GM12878 (cell line): ENCODE measurements around the gene KDF1. TPM values are rescaled to one million over a fixed set of nuclear protein-coding genes. Genes with fewer than 3 reads are reported as not detected.

Experiments used
- ATAC-seq: fragments of 200-7000 bp; cut with Tn5 transposase; 3 replicates; pipeline ENCODE4 v1.9.1; 2020; ENCODE audit warnings: mild to moderate bottlenecking, moderate library complexity
- BruUV-seq: library from RNA; stranded (reverse); fragments of 400-500 nt; replicated peaks from 2 replicates; lab custom pipeline; 2021; lab: Mats Ljungman, UMichigan
- CTCF ChIA-PET: fragments of 300-600 bp; sonication (Branson Sonifier 250); formaldehyde crosslinking; extraction: SDS; loops from one replicate; lab custom pipeline; 2021; ENCODE audit warnings: inconsistent platforms; lab: Yijun Ruan, JAX
- POLR2A ChIA-PET: fragments of 350-600 bp; formaldehyde crosslinking; extraction: SDS; loops from one replicate; lab custom pipeline; 2021; ENCODE audit warnings: inconsistent platforms; lab: Charles Lee
- RAD21 ChIA-PET: fragments of 300-600 bp; sonication (Branson Sonifier 250); formaldehyde crosslinking; loops from one replicate; lab custom pipeline; 2023; ENCODE audit warnings: antibody characterized with exemption; ENCODE audit not compliant: unreplicated experiment; lab: Charles Lee
- SMC1A ChIA-PET: fragments of 300-600 bp; sonication (Branson Sonifier 250); formaldehyde crosslinking; loops from one replicate; lab custom pipeline; 2023; ENCODE audit not compliant: unreplicated experiment, uncharacterized antibody; lab: Charles Lee
- DNase-seq: peaks from one replicate; pipeline ENCODE4 v3.0.0-alpha.2; 2011; ENCODE audit warnings: low read depth, low spot score
- FAIRE-seq: peaks from 3 replicates; lab custom pipeline; 2011; peaks lifted over from hg19 to GRCh38; lab: Jason Lieb, UNC
- H2AFZ ChIP-seq: 2 replicates; pipeline ENCODE4 v1.6.0; 2011; ENCODE audit warnings: low read depth, low read length, control low read depth; ENCODE audit not compliant: control insufficient read depth
- H3K27ac ChIP-seq: 2 replicates; pipeline ENCODE4 v1.5.1; 2011; ENCODE audit warnings: control low read depth; ENCODE audit not compliant: control insufficient read depth, insufficient read depth
- H3K27me3 ChIP-seq, 2 experiments: replicated peaks in 1 of 2; 2 replicates each; pipeline versions ENCODE4 v1.6.0 to v1.6.1; 2011; ENCODE audit warnings: low read length in 1 of 2; ENCODE audit not compliant: control insufficient read depth in 2 of 2, insufficient read depth in 2 of 2
- H3K36me3 ChIP-seq, 2 experiments: 2 replicates each; pipeline ENCODE4 v1.5.1; 2011; ENCODE audit warnings: low read length in 1 of 2; ENCODE audit not compliant: control insufficient read depth in 2 of 2, insufficient read depth in 2 of 2
- H3K4me1 ChIP-seq: 2 replicates; pipeline ENCODE4 v1.6.1; 2011; ENCODE audit warnings: mild to moderate bottlenecking, low read length, moderate library complexity, mixed read lengths; ENCODE audit not compliant: control insufficient read depth, insufficient read depth
- H3K4me2 ChIP-seq: 2 replicates; pipeline ENCODE4 v1.6.0; 2011; ENCODE audit warnings: control low read depth; ENCODE audit not compliant: control insufficient read depth, insufficient read depth
- H3K4me3 ChIP-seq: fragments of 200-600 bp; sonication (generic); 2 replicates; pipeline ENCODE4 v1.5.1; 2016
- H3K79me2 ChIP-seq: 2 replicates; pipeline ENCODE4 v1.6.0; 2011; ENCODE audit warnings: low read length; ENCODE audit not compliant: control insufficient read depth, insufficient read depth
- H3K9ac ChIP-seq: 2 replicates; pipeline ENCODE4 v1.8.0; 2011; ENCODE audit warnings: low read length, control low read depth, mixed read lengths; ENCODE audit not compliant: control insufficient read depth, insufficient read depth
- H3K9me3 ChIP-seq: replicated peaks from 3 replicates; pipeline ENCODE4 v1.5.1; 2011; ENCODE audit warnings: mild to moderate bottlenecking, low read length; ENCODE audit not compliant: control insufficient read depth, insufficient read depth
- H4K20me1 ChIP-seq: 2 replicates; pipeline ENCODE4 v1.6.0; 2011; ENCODE audit not compliant: control insufficient read depth, insufficient read depth
- CUX1 ChIP-seq: IDR thresholded peaks from 2 replicates; pipeline ENCODE4 v1.6.1; 2012; ENCODE audit warnings: improper control_type of control experiment, low read depth, low read length; ENCODE audit not compliant: insufficient replicate concordance
- E4F1 ChIP-seq: fragments of 450-650 bp; IDR thresholded peaks from 2 replicates; pipeline ENCODE4 v1.6.1; 2018; ENCODE audit warnings: borderline replicate concordance, mild to moderate bottlenecking; ENCODE audit not compliant: partially characterized antibody
- EP300 ChIP-seq, 2 experiments: fragments of 150-350 bp in 1 of 2; IDR thresholded peaks; 2 replicates each; pipeline ENCODE4 v1.6.1; 2011 to 2012; ENCODE audit warnings: low read depth in 2 of 2, low read length in 2 of 2, borderline replicate concordance in 1 of 2, improper control_type of control experiment in 1 of 2, inconsistent platforms in 1 of 2; ENCODE audit not compliant: control insufficient read depth in 1 of 2
- ESRRA ChIP-seq: IDR thresholded peaks from 2 replicates; pipeline ENCODE4 v1.6.1; 2012; ENCODE audit warnings: mild to moderate bottlenecking, low read length, improper control_type of control experiment
- FOS ChIP-seq: IDR thresholded peaks from 3 replicates; pipeline ENCODE4 v1.6.1; 2011; ENCODE audit warnings: borderline replicate concordance; ENCODE audit not compliant: insufficient read length; ENCODE audit errors: extremely low read depth
- FOXK2 ChIP-seq: fragments of 450-650 bp; IDR thresholded peaks from 2 replicates; pipeline ENCODE4 v1.6.1; 2017; ENCODE audit warnings: mild to moderate bottlenecking, moderate library complexity
- POLR2AphosphoS2 ChIP-seq: IDR thresholded peaks from 2 replicates; pipeline ENCODE4 v1.6.1; 2011; ENCODE audit warnings: low read depth, mild to moderate bottlenecking, low read length, improper control_type of control experiment, moderate library complexity
- PRDM15 ChIP-seq: fragments of 450-650 bp; formaldehyde crosslinking; IDR thresholded peaks from 2 replicates; pipeline ENCODE4 v1.4.0; 2020; ENCODE audit warnings: mild to moderate bottlenecking, moderate library complexity
- SIX5 ChIP-seq: IDR thresholded peaks from 2 replicates; pipeline ENCODE4 v1.6.1; 2011; ENCODE audit warnings: mild to moderate bottlenecking, low read depth, low read length, moderate library complexity; ENCODE audit not compliant: severe bottlenecking
- SREBF2 ChIP-seq: IDR thresholded peaks from 2 replicates; pipeline ENCODE4 v1.6.1; 2012; ENCODE audit warnings: mild to moderate bottlenecking, low read length
- ZNF384 ChIP-seq: IDR thresholded peaks from 2 replicates; pipeline ENCODE4 v1.6.1; 2012; ENCODE audit warnings: low read depth, mild to moderate bottlenecking, low read length, improper control_type of control experiment, borderline replicate concordance
- WGBS: methylation state at CpG from one replicate; pipeline ENCODE4 v1.1.6; 2016; ENCODE audit warnings: low lambda C conversion rate; ENCODE audit not compliant: insufficient replicate concordance, insufficient coverage; ENCODE audit errors: missing lambda C conversion rate; 5-methylcytosine and 5-hydroxymethylcytosine counted together
- in situ Hi-C: fragments of 300-500 bp; cut with MboI; formaldehyde crosslinking; loops from 9 replicates; pipeline ENCODE4 v1.14.3; 2018; ENCODE audit warnings: mixed read lengths
- intact Hi-C: fragments of 100-400 bp; cut with micrococcal nuclease; formaldehyde crosslinking; loops from one replicate; pipeline ENCODE4 v1.14.2; 2022; ENCODE audit not compliant: unreplicated experiment
- polyA plus RNA-seq, 11 experiments: library from polyadenylated mRNA; depleted of rRNA in 4 of 11; unstranded in 6 of 11; stranded (reverse) in 5 of 11; fragments of >200 nt; fragmentation: Nextera tagmentation in 4 of 11; fragmentation: Illumina TruSeq in 1 of 11; extraction: Ambion mirVana in 4 of 11; extraction: Trizol in 1 of 11; gene quantifications; 1 replicate in 1 of 11; 2 replicates in 10 of 11; pipeline versions ENCODE4 v1.2.1 to v1.2.3, GENCODE V29; 2011 to 2016; ENCODE audit warnings: inconsistent platforms in 2 of 11, missing spikeins in 2 of 11, low read depth in 1 of 11
- total RNA-seq, 4 experiments: library from RNA; depleted of rRNA in 3 of 4; stranded (reverse); fragments of >200 nt in 3 of 4; fragmentation: Illumina TruSeq in 1 of 4; extraction: Trizol in 1 of 4; gene quantifications; 2 replicates each; pipeline versions ENCODE4 v1.2.1 to v1.2.3, GENCODE V29; 2013 to 2021

The KDF1 gene
- total and polyA plus RNA-seq, 10 of the 15 experiments (the other 5 are each of a cell fraction or from before 2014, with no cell fraction given), result 0.03 to 0.13 (median 0.04) TPM; not detected in 7

- no TSS peak for BruUV-seq
- 3% methylated on average over 3 of the region's 3 CpGs for WGBS
- Histone ChIP-seq H3K4me2 (no peak overlapping the region), H3K9ac (no peak overlapping the region), H2AFZ (no peak overlapping the region), H4K20me1 (no peaks in the 10 kb centered on the region), H3K79me2 (no peaks in the 10 kb centered on the region), H3K36me3 (no peaks in the 10 kb centered on the region), H3K4me3 (no peak overlapping the region), H3K9me3 (no peaks in the 10 kb centered on the region), H3K27ac (no peak overlapping the region), H3K4me1 (no peaks in the 10 kb centered on the region), H3K27me3 (0 out of 4 replicates have a peak, but pooled peaks cover 0 to 2% of the 10 kb centered on the region in 2 experiments)
- RAD21 ChIA-PET, result no interaction called here
- POLR2A ChIA-PET, result no interaction called here
- SMC1A ChIA-PET, result no interaction called here
- no peak for DNase-seq
- in situ Hi-C loops (no loop called here), intact Hi-C loops (no loop called here)
- CTCF ChIA-PET, result no interaction called here
- no peak for FAIRE-seq
- ATAC-seq, result no peak
- TF ChIP-seq CUX1, result no peak
- no peak for TF ChIP-seq SIX5
- TF ChIP-seq ESRRA, result no peak
- no peak for TF ChIP-seq EP300 (IDR thresholded peaks at IDR 0.05; ENCODE audit: borderline replicate concordance in 1 of 2, control insufficient read depth in 1 of 2, low read depth in 2 of 2, low read length in 2 of 2)
- no peak for TF ChIP-seq FOS
- TF ChIP-seq ZNF384, result no peak
- TF ChIP-seq FOXK2, result no peak
- TF ChIP-seq E4F1, result no peak
- TF ChIP-seq PRDM15 (CRISPR knock-in tag), result no peak
- TF ChIP-seq SREBF2, result no peak
- no peak for TF ChIP-seq POLR2AphosphoS2
Observed at GRCh38 chr1:26981146-26981846, 21.0 kb upstream of the KDF1 start.
